Measurements from ENCODE around the gene BMPR1A. TPM values are rescaled to one million over a fixed set of nuclear protein-coding genes. Genes with fewer than 3 reads are reported as not detected.

BMPR1A gene
- total and polyA plus RNA-seq, 10 of the 15 experiments (the other 5 are each of a cell fraction or from before 2014, with no cell fraction given): 2.3 to 22.7 (median 13.1) TPM

- TF ChIP-seq, protein P1, sequence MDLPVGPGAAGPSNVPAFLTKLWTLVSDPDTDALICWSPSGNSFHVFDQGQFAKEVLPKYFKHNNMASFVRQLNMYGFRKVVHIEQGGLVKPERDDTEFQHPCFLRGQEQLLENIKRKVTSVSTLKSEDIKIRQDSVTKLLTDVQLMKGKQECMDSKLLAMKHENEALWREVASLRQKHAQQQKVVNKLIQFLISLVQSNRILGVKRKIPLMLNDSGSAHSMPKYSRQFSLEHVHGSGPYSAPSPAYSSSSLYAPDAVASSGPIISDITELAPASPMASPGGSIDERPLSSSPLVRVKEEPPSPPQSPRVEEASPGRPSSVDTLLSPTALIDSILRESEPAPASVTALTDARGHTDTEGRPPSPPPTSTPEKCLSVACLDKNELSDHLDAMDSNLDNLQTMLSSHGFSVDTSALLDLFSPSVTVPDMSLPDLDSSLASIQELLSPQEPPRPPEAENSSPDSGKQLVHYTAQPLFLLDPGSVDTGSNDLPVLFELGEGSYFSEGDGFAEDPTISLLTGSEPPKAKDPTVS (IDR thresholded peaks at IDR 0.05; ENCODE audit: low read depth, low read length): no peak
- TF ChIP-seq NBN (IDR thresholded peaks at IDR 0.05): no peak
- TF ChIP-seq TARDBP (IDR thresholded peaks at IDR 0.05; ENCODE audit: borderline replicate concordance): no peak
- TF ChIP-seq, protein P2, sequence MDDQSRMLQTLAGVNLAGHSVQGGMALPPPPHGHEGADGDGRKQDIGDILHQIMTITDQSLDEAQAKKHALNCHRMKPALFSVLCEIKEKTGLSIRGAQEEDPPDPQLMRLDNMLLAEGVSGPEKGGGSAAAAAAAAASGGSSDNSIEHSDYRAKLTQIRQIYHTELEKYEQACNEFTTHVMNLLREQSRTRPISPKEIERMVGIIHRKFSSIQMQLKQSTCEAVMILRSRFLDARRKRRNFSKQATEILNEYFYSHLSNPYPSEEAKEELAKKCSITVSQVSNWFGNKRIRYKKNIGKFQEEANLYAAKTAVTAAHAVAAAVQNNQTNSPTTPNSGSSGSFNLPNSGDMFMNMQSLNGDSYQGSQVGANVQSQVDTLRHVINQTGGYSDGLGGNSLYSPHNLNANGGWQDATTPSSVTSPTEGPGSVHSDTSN (IDR thresholded peaks at IDR 0.05; ENCODE audit: insufficient replicate concordance, low read depth, low read length): no peak
- TF ChIP-seq CREB1 (IDR thresholded peaks at IDR 0.05; ENCODE audit: low read depth): no peak
Measured at GRCh38 chr10:86969421-86970041, 213.1 kb downstream of the BMPR1A start (continued).

DNA sequence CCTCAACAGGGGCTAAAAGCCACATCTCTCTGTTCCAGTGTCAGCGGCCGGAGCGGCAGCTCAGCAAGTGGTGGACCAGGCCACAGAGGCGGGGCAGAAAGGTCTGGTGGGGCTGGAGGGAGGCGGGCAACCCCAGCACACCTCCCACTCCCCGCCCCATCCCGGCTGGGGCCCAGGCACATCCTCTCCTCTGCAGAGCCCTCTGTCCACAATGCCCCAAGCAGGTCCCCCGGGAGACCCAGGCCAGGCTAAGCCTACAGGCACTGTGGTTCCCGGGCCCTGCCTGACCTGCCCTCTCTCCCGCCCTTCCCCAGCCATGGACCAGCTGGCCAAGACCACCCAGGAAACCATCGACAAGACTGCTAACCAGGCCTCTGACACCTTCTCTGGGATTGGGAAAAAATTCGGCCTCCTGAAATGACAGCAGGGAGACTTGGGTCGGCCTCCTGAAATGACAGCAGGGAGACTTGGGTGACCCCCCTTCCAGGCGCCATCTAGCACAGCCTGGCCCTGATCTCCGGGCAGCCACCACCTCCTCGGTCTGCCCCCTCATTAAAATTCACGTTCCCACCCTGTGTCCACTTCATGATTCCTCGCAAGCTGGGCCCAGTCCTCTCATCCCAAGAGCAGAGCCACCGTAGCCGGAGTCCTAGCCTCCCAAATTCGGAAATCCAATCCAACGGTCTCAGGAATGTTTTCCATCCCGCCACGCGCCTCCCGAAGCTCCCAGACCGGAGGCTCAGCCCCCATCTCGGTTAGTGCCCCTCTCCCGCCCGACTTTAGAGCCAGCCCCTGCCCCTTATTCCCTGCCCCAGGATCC, 214.0 kb downstream of the BMPR1A start:
- Histone ChIP-seq H3K36me3 (ENCODE audit: control insufficient read depth in 2 of 2, insufficient read depth in 2 of 2, low read length in 1 of 2) (no peaks in the 10 kb centered on the region), H2AFZ (ENCODE audit: control insufficient read depth, low read depth, low read length) (peak overlapping the region; percentile 87), H3K9me3 (replicated peaks; ENCODE audit: control insufficient read depth, insufficient read depth, low read length) (no peaks in the 10 kb centered on the region), H3K4me2 (ENCODE audit: control insufficient read depth, insufficient read depth) (peak overlapping the region; percentile 100), H3K9ac (ENCODE audit: control insufficient read depth, insufficient read depth, low read length) (peak overlapping the region; percentile 84), H4K20me1 (ENCODE audit: control insufficient read depth, insufficient read depth) (no peaks in the 10 kb centered on the region), H3K27ac (ENCODE audit: control insufficient read depth, insufficient read depth) (peak overlapping the region; percentile 38), H3K27me3 (replicated peaks in 1 of 2; ENCODE audit: control insufficient read depth in 2 of 2, insufficient read depth in 2 of 2, low read length in 1 of 2) (peaks cover 0 to 2% of the 10 kb centered on the region in 2 experiments; a peak in 1 of 4 replicates), H3K4me3 (peak overlapping the region; percentile 96), H3K79me2 (ENCODE audit: control insufficient read depth, insufficient read depth, low read length) (no peaks in the 10 kb centered on the region), H3K4me1 (ENCODE audit: control insufficient read depth, insufficient read depth, low read length) (peaks cover 43% of the 10 kb centered on the region)
- DNase-seq (ENCODE audit: low read depth, low spot score): no peak
- TF ChIP-seq, protein P3, sequence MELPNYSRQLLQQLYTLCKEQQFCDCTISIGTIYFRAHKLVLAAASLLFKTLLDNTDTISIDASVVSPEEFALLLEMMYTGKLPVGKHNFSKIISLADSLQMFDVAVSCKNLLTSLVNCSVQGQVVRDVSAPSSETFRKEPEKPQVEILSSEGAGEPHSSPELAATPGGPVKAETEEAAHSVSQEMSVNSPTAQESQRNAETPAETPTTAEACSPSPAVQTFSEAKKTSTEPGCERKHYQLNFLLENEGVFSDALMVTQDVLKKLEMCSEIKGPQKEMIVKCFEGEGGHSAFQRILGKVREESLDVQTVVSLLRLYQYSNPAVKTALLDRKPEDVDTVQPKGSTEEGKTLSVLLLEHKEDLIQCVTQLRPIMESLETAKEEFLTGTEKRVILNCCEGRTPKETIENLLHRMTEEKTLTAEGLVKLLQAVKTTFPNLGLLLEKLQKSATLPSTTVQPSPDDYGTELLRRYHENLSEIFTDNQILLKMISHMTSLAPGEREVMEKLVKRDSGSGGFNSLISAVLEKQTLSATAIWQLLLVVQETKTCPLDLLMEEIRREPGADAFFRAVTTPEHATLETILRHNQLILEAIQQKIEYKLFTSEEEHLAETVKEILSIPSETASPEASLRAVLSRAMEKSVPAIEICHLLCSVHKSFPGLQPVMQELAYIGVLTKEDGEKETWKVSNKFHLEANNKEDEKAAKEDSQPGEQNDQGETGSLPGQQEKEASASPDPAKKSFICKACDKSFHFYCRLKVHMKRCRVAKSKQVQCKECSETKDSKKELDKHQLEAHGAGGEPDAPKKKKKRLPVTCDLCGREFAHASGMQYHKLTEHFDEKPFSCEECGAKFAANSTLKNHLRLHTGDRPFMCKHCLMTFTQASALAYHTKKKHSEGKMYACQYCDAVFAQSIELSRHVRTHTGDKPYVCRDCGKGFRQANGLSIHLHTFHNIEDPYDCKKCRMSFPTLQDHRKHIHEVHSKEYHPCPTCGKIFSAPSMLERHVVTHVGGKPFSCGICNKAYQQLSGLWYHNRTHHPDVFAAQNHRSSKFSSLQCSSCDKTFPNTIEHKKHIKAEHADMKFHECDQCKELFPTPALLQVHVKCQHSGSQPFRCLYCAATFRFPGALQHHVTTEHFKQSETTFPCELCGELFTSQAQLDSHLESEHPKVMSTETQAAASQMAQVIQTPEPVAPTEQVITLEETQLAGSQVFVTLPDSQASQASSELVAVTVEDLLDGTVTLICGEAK (IDR thresholded peaks at IDR 0.05; ENCODE audit: borderline replicate concordance): 0 out of 2 replicates have a peak, but pooled peaks have one; percentile 28
- TF ChIP-seq BHLHE40 (IDR thresholded peaks at IDR 0.05; ENCODE audit: borderline replicate concordance in 1 of 2, low read depth in 2 of 2, low read length in 1 of 2) (peak in 1 of 2 experiments; percentile 13; a peak in 1 of 4 replicates), BACH1 (IDR thresholded peaks at IDR 0.05; ENCODE audit: borderline replicate concordance) (0 out of 2 replicates have a peak, but pooled peaks have one; percentile 47), ELK1 (IDR thresholded peaks at IDR 0.05; ENCODE audit: low read depth, low read length) (no peak)
- WGBS (ENCODE audit: insufficient coverage, insufficient replicate concordance, low lambda C conversion rate, missing lambda C conversion rate): 47% methylated on average over 28 of the region's 30 CpGs
- RAD21 ChIA-PET (ENCODE audit: unreplicated experiment): interaction anchor here (0.8 to 1.9 kb wide), 5 partner anchors 10 to 123 kb away, joined by 3 to 6 read pairs (median 4); no protein-coding TSS in a partner anchor
- POLR2A ChIA-PET: interaction anchor here (0.7 to 1.9 kb wide), 5 partner anchors 10 to 259 kb away, joined by 3 to 9 read pairs (median 3); partner anchors contain the start of genes GLUD1 and SHLD2
- in situ Hi-C loops (cut with MboI) (no loop called here), intact Hi-C loops (cut with micrococcal nuclease; ENCODE audit: unreplicated experiment) (no loop called here)
- CTCF ChIA-PET: interaction anchor here (0.6 to 1.6 kb wide), 7 partner anchors 8 to 123 kb away, joined by 3 to 6 read pairs (median 3); no protein-coding TSS in a partner anchor
- TSS peak; percentile 90 for BruUV-seq (replicated peaks)
- peak; percentile 46 for ATAC-seq
- SMC1A ChIA-PET (ENCODE audit: uncharacterized antibody, unreplicated experiment): interaction anchor here (0.8 to 0.9 kb wide), 2 partner anchors 107 to 125 kb away, joined by 3 read pairs; no protein-coding TSS in a partner anchor
- FAIRE-seq: no peak

Data from GM12878 (cell line).